ENCODE measurements around the gene ZNF287.

The ZNF287 gene

GRCh38 chr17:16517477-16517876, 51.5 kb downstream of the ZNF287 start:
- DNase-seq, result no peak

DNA sequence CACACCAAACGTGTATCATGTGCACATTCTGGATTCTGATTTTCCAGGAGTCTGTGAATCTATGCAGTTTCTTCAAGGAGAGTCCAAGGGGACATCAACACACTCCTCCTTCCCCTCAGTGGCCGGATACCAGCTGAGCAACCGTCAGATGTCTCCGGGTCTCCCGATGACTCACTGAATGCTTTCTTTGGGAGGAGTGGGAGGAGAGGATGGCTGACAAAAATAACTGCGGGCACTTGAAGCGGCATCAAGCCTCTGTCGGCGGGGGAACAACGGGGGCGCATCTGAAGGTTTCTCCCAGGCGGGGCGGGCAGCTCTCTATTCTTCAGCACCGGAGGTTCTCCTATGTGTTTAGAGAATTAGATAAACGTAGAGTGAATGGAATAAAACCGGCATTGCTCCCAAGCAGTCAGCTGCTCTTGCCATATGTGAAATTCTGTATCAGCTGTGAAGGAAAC, 52.4 kb downstream of the ZNF287 start:
- peak in 52 of 58 donors; percentile 13 to 87 (median 54) for DNase-seq

DNA sequence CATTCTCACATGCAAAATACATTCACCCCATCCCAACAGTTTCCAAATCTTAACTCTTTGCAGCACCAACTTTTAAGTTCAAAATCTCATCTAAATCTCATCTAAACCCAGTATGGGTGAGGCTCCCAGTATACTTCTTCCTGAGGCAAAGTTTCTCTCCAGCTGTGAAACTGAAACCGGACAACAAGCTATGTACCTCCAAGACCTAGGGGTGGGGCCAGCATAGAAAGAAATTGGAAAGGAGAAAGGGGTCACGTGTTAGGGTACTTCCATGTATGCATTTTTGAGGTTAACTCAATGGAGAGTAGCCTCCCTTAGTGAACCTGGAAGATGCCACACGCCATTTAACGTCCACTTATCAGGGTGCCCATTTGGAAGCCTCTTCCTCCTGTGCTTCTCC, 53.1 kb downstream of the ZNF287 start:
- no peak for DNase-seq

DNA sequence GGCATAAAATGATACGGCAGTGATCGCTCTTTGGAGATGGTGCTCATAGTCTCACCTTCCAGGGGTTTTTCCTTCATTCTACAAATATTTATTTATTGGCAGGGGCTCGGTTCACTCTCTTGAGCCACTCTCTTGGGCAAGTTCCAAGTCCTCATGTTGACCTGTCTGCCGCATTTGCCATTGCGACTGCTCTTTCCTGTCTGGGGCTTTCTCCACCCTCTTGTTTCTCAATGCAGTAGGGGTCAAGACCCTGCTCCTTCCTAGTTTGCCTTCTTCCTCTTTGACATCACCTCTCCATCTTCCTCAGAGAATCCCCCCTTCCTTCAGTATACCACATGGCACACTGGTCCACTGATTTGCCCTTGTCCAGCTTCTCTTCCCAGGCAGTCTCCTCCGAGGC, 55.1 kb downstream of the ZNF287 start:
- DNase-seq, result no peak

GRCh38 chr17:16512011-16512410, 57.0 kb downstream of the ZNF287 start:
- DNase-seq, result peak in 1 of 58 donors; percentile 4

- no peak for DNase-seq
These were observed 57.4 kb downstream of the ZNF287 start for GRCh38 chr17:16511593-16511992.

- no peak for DNase-seq
These were observed 61.0 kb downstream of the ZNF287 start for GRCh38 chr17:16507918-16508533.

- no peak for DNase-seq
These were observed 62.8 kb downstream of the ZNF287 start for GRCh38 chr17:16506188-16506587.

DNA sequence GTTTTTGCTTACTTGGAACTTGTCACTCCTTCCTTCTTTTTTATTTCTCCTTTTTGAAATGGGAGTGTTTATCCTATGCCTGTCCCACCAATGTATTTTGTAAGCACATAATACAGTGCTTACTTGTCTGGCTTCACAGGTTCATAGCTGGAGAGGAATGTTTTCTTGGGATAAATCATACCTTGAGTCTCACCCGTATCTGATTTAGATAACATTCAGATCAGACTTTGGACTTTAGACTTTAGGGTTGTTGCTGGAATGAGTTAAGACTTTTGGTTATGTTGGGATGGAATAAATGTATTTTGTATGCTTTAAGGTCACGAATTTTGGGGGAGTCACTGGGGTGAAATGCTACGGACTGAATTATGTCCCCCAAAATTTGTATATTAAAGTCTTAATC, 64.0 kb downstream of the ZNF287 start:
- DNase-seq, result no peak

Measured in anterior cingulate cortex (tissue), 58 donors.